PFSK-1 (cell line): ENCODE measurements around the gene HCRTR1.

ENCODE experiments used
- FOXP2 ChIP-seq: optimal IDR thresholded peaks from 2 replicates; pipeline ENCODE3; 2011; ENCODE audit warnings: borderline replicate concordance, control low read depth, inconsistent platforms; ENCODE audit not compliant: insufficient read depth; ENCODE audit errors: extremely low read length, extremely low read depth
- POLR2AphosphoS5 ChIP-seq: IDR thresholded peaks from 2 replicates; pipeline ENCODE4 v1.6.1; 2012; ENCODE audit warnings: low read depth, mild to moderate bottlenecking, control low read depth, low read length, moderate library complexity
- REST ChIP-seq, 2 experiments: IDR thresholded peaks; 2 replicates each; pipeline versions ENCODE4 v1.6.1 to v1.8.0; 2011 to 2012; ENCODE audit warnings: low read depth in 2 of 2, low read length in 2 of 2, control low read depth in 1 of 2, inconsistent platforms in 1 of 2, mild to moderate bottlenecking in 1 of 2, moderate library complexity in 1 of 2; ENCODE audit not compliant: insufficient read depth in 1 of 2
- SIN3A ChIP-seq: IDR thresholded peaks from 2 replicates; pipeline ENCODE4 v1.6.1; 2012; ENCODE audit warnings: mild to moderate bottlenecking, low read length, moderate library complexity, borderline replicate concordance; ENCODE audit not compliant: insufficient read depth
- TAF1 ChIP-seq: IDR thresholded peaks from 2 replicates; pipeline ENCODE4 v1.6.1; 2012; ENCODE audit warnings: low read length, control low read depth, borderline replicate concordance; ENCODE audit not compliant: insufficient read depth

Gene HCRTR1

DNA sequence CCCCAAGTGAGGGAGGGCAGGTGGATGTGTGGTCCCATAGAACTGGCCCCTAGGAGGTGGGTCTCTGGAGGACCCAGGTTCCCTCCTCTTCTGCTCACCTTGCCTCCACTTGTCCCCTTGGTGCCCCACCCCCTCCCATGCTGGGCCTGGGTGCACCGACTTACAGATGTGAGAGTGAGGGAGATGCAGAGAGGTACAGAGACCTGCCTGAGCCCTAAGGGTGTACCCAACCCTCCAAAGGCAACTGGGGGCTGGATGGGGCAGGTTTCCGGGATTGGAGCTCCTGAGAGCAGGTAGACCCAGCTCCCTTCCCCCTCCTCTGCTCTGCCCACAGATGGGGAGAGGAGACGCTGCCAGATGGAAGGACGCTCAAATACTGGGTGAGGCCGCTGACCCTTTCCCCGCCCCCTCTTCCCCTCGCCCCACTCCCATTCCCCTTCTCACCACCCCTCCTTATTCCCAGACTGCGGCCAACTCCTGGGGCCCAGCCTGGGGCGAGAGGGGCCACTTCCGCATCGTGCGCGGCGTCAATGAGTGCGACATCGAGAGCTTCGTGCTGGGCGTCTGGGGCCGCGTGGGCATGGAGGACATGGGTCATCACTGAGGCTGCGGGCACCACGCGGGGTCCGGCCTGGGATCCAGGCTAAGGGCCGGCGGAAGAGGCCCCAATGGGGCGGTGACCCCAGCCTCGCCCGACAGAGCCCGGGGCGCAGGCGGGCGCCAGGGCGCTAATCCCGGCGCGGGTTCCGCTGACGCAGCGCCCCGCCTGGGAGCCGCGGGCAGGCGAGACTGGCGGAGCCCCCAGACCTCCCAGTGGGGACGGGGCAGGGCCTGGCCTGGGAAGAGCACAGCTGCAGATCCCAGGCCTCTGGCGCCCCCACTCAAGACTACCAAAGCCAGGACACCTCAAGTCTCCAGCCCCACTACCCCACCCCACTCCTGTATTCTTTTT lies 30.8 kb upstream of the HCRTR1 start:
- TF ChIP-seq TAF1 (no peak), FOXP2 (no peak), SIN3A (no peak), REST (IDR thresholded peaks at IDR 0.05; ENCODE audit: insufficient read depth in 1 of 2, low read depth in 2 of 2, low read length in 2 of 2) (no peak), POLR2AphosphoS5 (no peak)

DNA sequence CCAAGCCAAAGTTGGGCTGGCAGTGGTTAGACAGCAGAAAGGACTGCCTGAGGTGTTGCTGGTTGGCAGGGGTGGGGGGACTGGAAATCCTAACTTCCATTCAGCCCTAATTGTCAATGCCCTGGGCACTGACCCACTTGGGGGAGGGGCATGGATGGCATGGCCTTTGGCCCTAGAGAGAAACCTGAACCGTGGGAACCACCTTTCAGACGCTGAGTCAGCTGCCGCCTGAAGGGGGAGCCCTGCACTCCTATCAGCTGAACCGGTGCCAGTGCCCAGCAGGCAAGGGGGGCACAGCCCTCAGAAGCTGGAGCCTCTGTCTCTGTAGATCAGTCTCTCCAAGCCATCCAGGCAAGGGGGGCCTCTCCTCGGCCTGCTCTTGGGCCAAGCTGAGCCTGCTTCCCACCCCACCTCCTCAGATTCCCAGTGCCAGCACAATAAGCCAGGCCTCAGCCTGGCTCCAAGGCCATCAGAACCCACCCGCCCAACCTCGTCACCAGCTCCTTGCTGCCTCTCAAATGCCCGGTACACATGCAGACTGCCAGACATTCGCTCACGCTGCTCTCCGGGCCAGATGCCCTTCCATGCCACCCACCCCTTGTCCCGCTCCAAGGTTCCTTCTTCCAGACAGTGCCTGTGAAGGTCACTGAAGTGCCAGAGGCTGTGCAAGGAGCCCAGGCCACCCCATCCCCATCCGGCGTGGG lies 29.6 kb upstream of the HCRTR1 start:
- TF ChIP-seq TAF1 (no peak), POLR2AphosphoS5 (no peak), REST (IDR thresholded peaks at IDR 0.05; ENCODE audit: insufficient read depth in 1 of 2, low read depth in 2 of 2, low read length in 2 of 2) (no peak), SIN3A (no peak), FOXP2 (no peak)

GRCh38 chr1:31588751-31589515 lies 28.6 kb upstream of the HCRTR1 start:
- TF ChIP-seq REST (IDR thresholded peaks at IDR 0.05; ENCODE audit: insufficient read depth in 1 of 2, low read depth in 2 of 2, low read length in 2 of 2) (no peak), SIN3A (no peak), POLR2AphosphoS5 (no peak), TAF1 (no peak), FOXP2 (no peak)

DNA sequence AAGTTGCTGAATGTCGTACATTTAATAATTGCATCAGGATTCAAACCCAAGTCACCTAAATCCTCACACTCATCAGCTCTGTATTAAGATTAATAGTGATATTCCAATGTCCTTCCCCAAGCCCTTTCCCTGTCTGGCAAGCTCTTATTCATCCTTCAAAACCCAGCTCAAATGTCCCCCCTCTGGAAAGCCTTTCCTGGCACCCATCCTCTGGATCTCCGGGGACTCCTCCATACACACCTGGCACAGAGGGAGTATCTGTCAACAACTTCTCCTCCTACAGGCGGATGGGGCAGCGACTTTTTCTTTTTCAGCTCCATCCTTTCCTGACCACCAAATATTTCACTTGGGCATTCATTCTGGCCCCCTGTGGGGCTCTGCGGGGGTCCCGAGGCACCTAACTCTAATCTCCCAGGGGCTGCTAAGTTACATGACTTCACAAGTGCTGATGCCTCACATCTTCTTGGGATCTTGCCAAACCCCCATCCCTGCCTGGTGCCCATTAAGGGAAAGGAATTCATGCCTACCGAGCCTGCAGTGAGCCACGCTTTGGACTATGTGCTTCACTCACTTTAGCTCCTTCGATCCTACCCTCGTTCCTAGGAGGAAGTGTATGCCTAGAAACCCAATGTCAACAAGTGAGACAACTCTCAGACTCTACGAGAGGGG lies 25.9 kb upstream of the HCRTR1 start:
- no peak for TF ChIP-seq REST (IDR thresholded peaks at IDR 0.05; ENCODE audit: insufficient read depth in 1 of 2, low read depth in 2 of 2, low read length in 2 of 2)
- no peak for TF ChIP-seq TAF1
- TF ChIP-seq FOXP2 = no peak
- no peak for TF ChIP-seq SIN3A
- TF ChIP-seq POLR2AphosphoS5 = no peak
